Thyroid gland (tissue), 4 donors: ENCODE measurements around the gene LRRC41. TPM values are rescaled to one million over a fixed set of nuclear protein-coding genes. Genes with fewer than 3 reads are reported as not detected.

ENCODE experiments used
- DNase-seq, 2 donors: peaks; one replicate each; pipeline ENCODE4 v3.0.0-alpha.2; 2019
- H3K27ac ChIP-seq, 3 donors: fragments of 200-600 bp; sonication (generic); 1 replicate in 2 of 3; 2 replicates in 1 of 3; pipeline ENCODE4 v1.5.1; 2016 to 2019; ENCODE audit warnings: mild to moderate bottlenecking in 1 of 3, moderate library complexity in 1 of 3
- H3K27me3 ChIP-seq: fragments of 200-600 bp; sonication (generic); one replicate; pipeline ENCODE4 v1.5.1; 2019
- H3K36me3 ChIP-seq, 2 donors: fragments of 200-600 bp; sonication (generic); one replicate each; pipeline ENCODE4 v1.5.1; 2016 to 2019
- H3K4me1 ChIP-seq, 2 donors: fragments of 200-600 bp; sonication (generic); one replicate each; pipeline ENCODE4 v1.5.1; 2017 to 2019
- H3K4me3 ChIP-seq, 3 donors: fragments of 200-600 bp; sonication (generic); replicated peaks in 1 of 3; 1 replicate in 2 of 3; 2 replicates in 1 of 3; pipeline ENCODE4 v1.5.1; 2016; ENCODE audit warnings: mild to moderate bottlenecking in 1 of 3
- H3K9me3 ChIP-seq: fragments of 200-600 bp; sonication (generic); one replicate; pipeline ENCODE4 v1.5.1; 2017
- CTCF ChIP-seq, 6 experiments: fragments of 200-600 bp in 3 of 6; fragments of 450-650 bp in 3 of 6; sonication (generic) in 3 of 6; IDR thresholded peaks; one replicate each; pipeline ENCODE4 v1.5.1; 2016 to 2019; ENCODE audit warnings: antibody characterized with exemption in 6 of 6, mild to moderate bottlenecking in 2 of 6, inconsistent platforms in 1 of 6, moderate library complexity in 1 of 6
- POLR2A ChIP-seq, 2 donors: fragments of 450-650 bp; IDR thresholded peaks; one replicate each; pipeline ENCODE4 v1.6.1; 2017; ENCODE audit warnings: antibody characterized with exemption in 2 of 2, mild to moderate bottlenecking in 2 of 2, moderate library complexity in 1 of 2
- WGBS, 2 donors: methylation state at CpG; one replicate each; pipeline ENCODE4 v1.1.5; 2017; 5-methylcytosine and 5-hydroxymethylcytosine counted together
- intact Hi-C: fragments of 100-400 bp; cut with DNase I; formaldehyde crosslinking; loops from one replicate; pipeline ENCODE4 v1.15.1; 2023
- total RNA-seq, 4 donors: library from RNA; depleted of rRNA; stranded (reverse); fragments of >200 nt; gene quantifications; one replicate each; pipeline ENCODE4 v1.2.3, GENCODE V29; 2016

LRRC41 gene
- total RNA-seq, 4 donors from 2014 or later, result 73.5 to 111 (median 99.4) TPM

- Histone ChIP-seq H3K4me1 (peaks cover 46 to 48% of the 10 kb centered on the region in 2 donors), H3K4me3 (peak overlapping the region; percentile 30 to 93 (median 86)), H3K27me3 (no peaks in the 10 kb centered on the region), H3K36me3 (peaks cover 8 to 13% of the 10 kb centered on the region in 2 donors), H3K27ac (peak overlapping the region; percentile 98 to 100 (median 99)), H3K9me3 (no peaks in the 10 kb centered on the region)
- no peak for DNase-seq
- WGBS, 2 donors, result 7 to 13% methylated on average over 17 of the region's 17 CpGs
- intact Hi-C loops, result loop anchor here (5.0 to 10.0 kb wide), 2 partner anchors 41 to 57 kb away; partner anchors contain the start of genes NSUN4 and RAD54L
- TF ChIP-seq CTCF (IDR thresholded peaks at IDR 0.05) (no peak), POLR2A (IDR thresholded peaks at IDR 0.05) (no peak)
Observed at GRCh38 chr1:46301406-46301807, 2.0 kb downstream of the LRRC41 start.

DNA sequence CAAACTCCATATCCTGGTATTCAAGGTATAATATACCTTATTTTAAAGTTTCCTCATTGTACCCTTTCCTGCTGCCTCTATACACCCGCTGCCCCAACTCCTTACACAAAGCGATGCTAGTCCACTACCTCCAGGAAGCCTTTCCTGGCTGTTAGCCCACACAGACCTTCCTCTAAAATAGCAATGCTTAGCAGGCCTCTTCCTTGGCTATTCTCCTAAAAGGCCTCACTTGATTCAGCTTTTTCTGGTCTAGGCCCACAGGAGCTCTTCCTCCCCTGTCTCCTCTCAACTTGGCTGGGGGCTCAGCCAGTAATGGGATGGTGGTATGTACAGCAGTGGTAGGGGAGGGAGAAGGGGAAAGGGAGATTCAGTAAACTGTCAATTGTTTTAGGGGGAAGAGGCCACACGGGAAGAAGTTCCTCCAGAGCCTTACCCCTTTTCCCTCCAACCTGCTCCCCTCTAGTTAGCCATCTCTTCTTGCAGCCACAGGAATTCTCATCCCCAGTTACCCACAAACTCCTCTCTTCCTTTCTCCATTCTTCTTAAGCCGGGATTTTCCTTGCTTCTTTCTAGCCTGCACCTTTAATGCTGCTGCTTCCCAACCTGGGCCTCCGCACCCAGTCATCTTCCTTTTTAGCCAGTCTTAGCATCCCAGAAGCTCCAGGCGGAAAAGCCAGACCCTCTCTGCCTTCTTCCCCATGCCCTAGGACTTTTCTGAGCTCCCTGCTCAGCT, 2.6 kb downstream of the LRRC41 start:
- H3K4me3 ChIP-seq, result peak overlapping the region in 1 of 3 donors; percentile 86
- intact Hi-C loops, result loop anchor here (5.0 to 10.0 kb wide), 2 partner anchors 41 to 56 kb away; partner anchors contain the start of genes NSUN4 and RAD54L
- H3K27me3 ChIP-seq, result no peaks in the 10 kb centered on the region
- no peak for TF ChIP-seq CTCF (IDR thresholded peaks at IDR 0.05)
- TF ChIP-seq POLR2A (IDR thresholded peaks at IDR 0.05), result no peak
- peak overlapping the region; percentile 98 to 100 (median 99) for H3K27ac ChIP-seq
- H3K4me1 ChIP-seq, result peaks cover 46 to 48% of the 10 kb centered on the region in 2 donors
- WGBS, 2 donors, result 50 to 57% methylated on average over 6 of the region's 6 CpGs
- no peaks in the 10 kb centered on the region for H3K9me3 ChIP-seq
- H3K36me3 ChIP-seq, result peaks cover 11 to 18% of the 10 kb centered on the region in 2 donors
- peak; percentile 54 to 58 for DNase-seq

DNA sequence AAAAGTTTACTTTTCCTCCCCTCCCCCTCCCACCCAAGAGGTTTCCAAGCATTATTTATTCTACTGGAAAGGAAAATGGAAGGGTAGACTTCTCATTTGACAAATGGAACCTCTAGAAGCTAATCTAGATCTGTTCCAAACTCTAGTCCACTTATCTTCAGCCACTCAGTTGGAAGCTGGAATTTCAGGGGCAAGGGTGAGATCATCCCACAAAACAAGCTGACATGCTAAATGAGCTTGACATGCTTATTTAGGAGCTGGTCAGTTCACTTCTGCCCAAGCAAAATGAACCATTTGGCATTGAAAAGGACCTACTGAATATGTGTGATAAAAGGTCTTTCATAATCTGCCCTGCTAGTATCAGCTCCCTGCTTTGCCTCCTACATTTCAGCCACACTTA, 5.0 kb downstream of the LRRC41 start:
- intact Hi-C loops, result no loop called here
- peaks cover 32 to 33% of the 10 kb centered on the region in 2 donors for H3K36me3 ChIP-seq
- no peaks in the 10 kb centered on the region for H3K27me3 ChIP-seq
- TF ChIP-seq POLR2A (IDR thresholded peaks at IDR 0.05) (no peak), CTCF (IDR thresholded peaks at IDR 0.05) (no peak)
- H3K4me1 ChIP-seq, result peaks cover 35 to 36% of the 10 kb centered on the region in 2 donors
- no peak overlapping the region for H3K4me3 ChIP-seq
- no peaks in the 10 kb centered on the region for H3K9me3 ChIP-seq
- peak overlapping the region in 2 of 3 donors; percentile 56 to 70 for H3K27ac ChIP-seq
- DNase-seq, result peak in 1 of 2 donors; percentile 27

DNA sequence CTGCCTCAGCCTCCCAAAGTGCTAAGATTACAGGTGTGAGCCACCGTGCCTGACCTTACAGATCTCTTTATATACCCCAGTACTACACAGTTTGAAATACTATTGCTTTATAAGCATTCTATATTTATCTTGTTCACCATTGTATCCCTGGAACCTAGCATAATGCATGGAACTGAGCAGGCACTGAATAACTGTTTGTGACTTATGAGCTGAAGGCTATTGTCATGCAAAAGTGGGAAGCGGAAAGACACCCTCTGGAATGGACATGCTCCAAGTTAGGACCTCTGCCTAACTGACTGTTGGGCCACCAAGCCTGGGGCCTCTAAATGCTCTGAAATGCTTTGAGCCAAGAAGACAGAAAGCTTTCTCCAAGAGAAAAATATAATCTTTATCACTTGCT, 8.1 kb downstream of the LRRC41 start:
- WGBS, 2 donors, result 95 to 100% methylated on average over 2 of the region's 2 CpGs
- DNase-seq, result no peak

More for the DNA sequence above, 8.1 kb downstream of the LRRC41 start:
- no peak for TF ChIP-seq CTCF (IDR thresholded peaks at IDR 0.05)
- Histone ChIP-seq H3K27me3 (no peaks in the 10 kb centered on the region), H3K9me3 (no peaks in the 10 kb centered on the region), H3K36me3 (peaks cover 32 to 33% of the 10 kb centered on the region in 2 donors), H3K27ac (no peak overlapping the region), H3K4me3 (no peak overlapping the region), H3K4me1 (peaks cover 20 to 23% of the 10 kb centered on the region in 2 donors)
- intact Hi-C loops, result no loop called here
